GM19023 (cell line): ENCODE data around the gene PCCA.
"Not testable (repeated sequence)": the region's sequence is repeated elsewhere in the genome, so short reads cannot be mapped to it uniquely, and the experiment has no call there.

Source experiments
- ATAC-seq: cut with Tn5 transposase; IDR thresholded peaks from one replicate; pipeline ENCODE4 v1.9.1; 2021; ENCODE audit warnings: mild to moderate bottlenecking, moderate library complexity; ENCODE audit not compliant: unreplicated experiment

PCCA gene

DNA sequence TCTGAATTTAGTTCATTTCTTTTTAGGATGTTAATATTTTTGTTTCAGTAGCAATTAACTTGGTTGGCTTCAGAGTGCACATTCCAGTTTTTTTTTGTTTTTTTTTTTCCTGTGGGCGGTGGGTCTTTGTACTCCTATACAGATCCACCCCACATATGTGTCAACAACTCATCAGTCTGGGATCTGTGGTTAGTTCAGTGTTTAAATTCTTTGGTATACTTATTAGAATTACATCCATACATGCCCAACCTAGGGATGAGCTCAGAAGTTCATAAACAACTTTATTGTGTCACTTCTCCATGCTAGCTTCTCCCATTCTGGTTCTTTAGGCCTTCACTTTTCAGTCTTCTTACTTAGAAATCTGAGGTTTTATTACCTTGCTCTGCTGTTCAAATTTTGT is 50.9 kb downstream of the PCCA start:
- no peak for ATAC-seq

DNA sequence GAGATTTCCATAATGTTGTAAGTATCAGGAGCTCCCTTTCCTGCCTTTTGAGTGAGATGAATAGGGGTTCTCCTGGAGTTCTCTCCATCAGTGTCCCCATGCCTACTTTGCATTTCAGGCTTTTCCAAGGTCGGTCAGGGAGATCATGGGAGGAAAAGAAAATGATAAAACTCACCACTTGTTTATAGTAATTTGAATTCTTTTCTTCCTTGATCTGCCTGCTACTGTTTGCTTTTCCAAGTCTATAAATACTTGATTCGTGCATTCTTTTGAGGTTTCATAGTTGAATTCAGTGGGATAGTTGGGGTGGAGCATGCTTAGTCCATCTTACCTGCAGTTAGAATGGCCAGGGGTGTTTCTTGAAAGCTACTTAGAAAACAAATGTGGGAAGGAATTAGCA is 51.5 kb downstream of the PCCA start:
- ATAC-seq, result no peak

GRCh38 chr13:100141461-100141961 is 52.6 kb downstream of the PCCA start:
- not testable (repeated sequence) for ATAC-seq

GRCh38 chr13:100146534-100146933 is 57.6 kb downstream of the PCCA start:
- no peak for ATAC-seq

- ATAC-seq, result no peak
Observed at GRCh38 chr13:100147825-100148224, 58.9 kb downstream of the PCCA start.

GRCh38 chr13:100148422-100148821 is 59.5 kb downstream of the PCCA start:
- ATAC-seq, result no peak

DNA sequence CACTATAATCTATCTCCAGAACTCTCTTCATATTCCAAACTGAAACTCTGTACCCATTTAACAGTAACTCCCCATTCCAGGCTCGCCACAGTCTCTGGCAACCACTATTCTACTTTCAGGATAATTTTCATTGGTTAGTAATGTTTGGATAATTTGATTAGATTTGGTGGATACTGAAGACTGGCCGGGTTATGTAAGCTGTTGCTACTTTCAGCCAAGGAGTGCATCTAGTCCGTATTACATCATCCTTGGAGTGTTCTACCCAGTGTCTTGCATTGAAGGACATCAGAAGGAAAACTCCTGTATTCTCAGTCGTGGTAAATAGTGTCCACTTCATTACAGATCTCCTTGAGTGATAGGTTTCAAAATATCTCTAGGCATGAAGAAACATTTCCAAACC is 60.5 kb downstream of the PCCA start:
- no peak for ATAC-seq

DNA sequence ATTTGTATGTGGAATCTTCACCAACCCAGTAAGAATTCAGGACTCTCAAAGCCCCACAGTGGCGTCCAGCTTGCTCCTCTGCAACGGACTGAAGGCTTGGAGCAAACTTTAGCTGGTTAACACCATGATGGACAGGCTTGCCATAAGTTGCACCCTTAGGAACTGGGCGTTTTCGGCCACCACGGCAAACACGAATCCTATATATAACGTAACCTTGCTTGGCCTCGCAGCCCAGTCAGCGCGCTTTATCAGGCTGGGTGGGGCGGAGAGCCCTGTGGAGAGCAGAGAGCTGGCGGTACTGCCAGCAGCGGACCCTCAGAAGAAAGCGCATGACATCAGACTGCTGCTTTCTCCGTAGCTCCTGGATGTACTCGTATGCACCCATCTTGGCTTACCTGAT is 61.8 kb downstream of the PCCA start:
- not testable (repeated sequence) for ATAC-seq

DNA sequence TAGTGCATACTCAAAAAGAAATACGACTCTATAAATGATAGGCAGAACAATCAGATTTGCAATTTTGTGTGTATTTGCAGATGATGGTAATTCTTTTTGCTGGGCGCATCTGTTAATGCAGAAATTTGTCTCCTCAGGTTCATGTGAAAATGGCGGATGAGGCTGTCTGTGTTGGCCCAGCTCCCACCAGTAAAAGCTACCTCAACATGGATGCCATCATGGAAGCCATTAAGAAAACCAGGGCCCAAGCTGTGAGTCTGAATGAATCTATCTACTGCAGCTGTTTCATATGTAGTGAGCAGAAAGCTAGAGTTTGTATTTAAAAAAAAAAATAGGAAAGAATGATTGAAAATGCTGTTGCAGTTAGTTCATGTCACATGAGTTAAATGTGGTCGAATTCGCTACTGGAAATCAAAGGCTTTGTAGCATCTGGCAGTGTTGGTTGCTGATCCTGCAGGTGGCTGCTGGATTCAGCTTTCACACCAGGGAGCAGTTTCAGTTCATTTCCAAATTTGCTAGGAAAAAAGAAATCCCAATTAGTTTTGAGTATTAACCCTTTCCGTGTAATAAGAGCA is 66.0 kb downstream of the PCCA start:
- ATAC-seq, result no peak

- ATAC-seq, result no peak
Observed at GRCh38 chr13:100156788-100157187, 67.9 kb downstream of the PCCA start.

GRCh38 chr13:100158569-100158968 is 69.7 kb downstream of the PCCA start:
- no peak for ATAC-seq

- no peak for ATAC-seq
Observed at GRCh38 chr13:100159584-100159983, 70.7 kb downstream of the PCCA start.

DNA sequence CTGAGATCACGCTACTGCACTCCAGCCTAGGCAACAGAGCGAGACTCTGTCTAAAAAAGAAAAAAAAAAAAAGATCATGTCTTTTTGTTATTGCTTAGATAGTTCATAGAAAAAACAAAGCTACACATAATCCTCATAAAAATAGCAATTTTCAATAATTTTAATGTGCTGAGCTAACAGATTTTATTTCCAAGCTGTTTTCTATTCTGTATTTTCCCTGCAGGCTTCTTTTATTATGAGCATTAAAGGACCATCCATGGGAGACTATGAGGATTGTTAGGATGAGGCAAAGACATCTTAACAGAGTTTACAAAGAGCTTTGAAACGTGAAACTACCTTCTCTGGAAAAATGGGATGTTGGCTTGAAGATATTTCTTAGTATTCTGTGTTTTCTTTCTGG is 71.6 kb downstream of the PCCA start:
- ATAC-seq, result no peak

GRCh38 chr13:100163375-100163774 is 74.5 kb downstream of the PCCA start:
- ATAC-seq, result no peak

DNA sequence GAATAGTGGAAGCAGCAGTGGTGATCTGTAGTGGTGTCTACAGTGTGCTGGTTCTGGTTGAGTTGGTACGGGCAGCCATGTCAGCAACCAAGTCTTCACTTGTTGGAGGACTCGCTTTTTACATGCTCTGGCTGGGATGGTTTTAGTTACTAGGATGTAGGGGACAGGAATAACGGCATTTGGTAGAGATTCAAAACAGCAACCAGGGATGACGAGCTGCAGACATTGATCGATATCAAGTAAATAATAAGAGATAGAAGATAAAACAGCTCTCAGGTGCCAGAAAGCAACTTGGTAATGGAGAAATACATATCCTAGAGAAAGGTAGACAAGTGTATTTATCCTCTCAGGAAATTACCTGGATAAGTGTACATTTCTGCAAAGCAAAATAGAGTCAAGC is 84.3 kb downstream of the PCCA start:
- no peak for ATAC-seq

DNA sequence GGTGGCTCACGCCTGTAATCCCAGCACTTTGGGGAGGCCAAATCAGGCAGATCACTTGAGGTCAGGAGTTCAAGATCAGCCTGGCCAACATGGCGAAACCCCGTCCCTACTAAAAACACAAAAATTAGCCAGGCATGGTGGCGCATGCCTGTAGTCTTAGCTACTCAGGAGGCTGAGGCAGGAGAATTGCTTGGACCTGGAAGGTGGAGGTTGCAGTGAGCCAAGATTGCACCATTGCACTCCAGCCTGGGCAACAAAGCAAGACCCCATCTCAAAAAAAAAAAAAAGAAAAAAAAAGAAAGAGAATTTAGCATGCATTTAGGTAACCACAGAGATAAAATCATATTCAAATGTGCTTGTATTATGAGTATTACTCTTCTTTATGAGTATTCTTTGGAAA is 85.6 kb downstream of the PCCA start:
- ATAC-seq, result not testable (repeated sequence)

- ATAC-seq, result no peak
Observed at GRCh38 chr13:100175078-100175802, 86.3 kb downstream of the PCCA start.

GRCh38 chr13:100175803-100176182 is 86.9 kb downstream of the PCCA start:
- no peak for ATAC-seq

GRCh38 chr13:100176801-100177400 is 88.0 kb downstream of the PCCA start:
- ATAC-seq, result no peak

- no peak for ATAC-seq
Observed at GRCh38 chr13:100178309-100178708, 89.4 kb downstream of the PCCA start.

GRCh38 chr13:100179276-100179675 is 90.4 kb downstream of the PCCA start:
- ATAC-seq, result no peak

GRCh38 chr13:100182900-100183490 is 94.1 kb downstream of the PCCA start:
- no peak for ATAC-seq
